Testis (tissue), 3 donors: Measurements from ENCODE around the gene ARFRP1. TPM values are rescaled to one million over a fixed set of nuclear protein-coding genes. Genes with fewer than 3 reads are reported as not detected.

ENCODE experiments used
- DNase-seq: peaks from one replicate; pipeline ENCODE4 v3.0.0-alpha.2; 2019
- H3K27ac ChIP-seq, 2 donors: fragments of 200-600 bp; sonication (generic); one replicate each; pipeline ENCODE4 v1.5.1; 2019
- H3K27me3 ChIP-seq: fragments of 200-600 bp; sonication (generic); one replicate; pipeline ENCODE4 v1.5.1; 2019
- H3K36me3 ChIP-seq: fragments of 200-600 bp; sonication (generic); one replicate; pipeline ENCODE4 v1.5.1; 2017; ENCODE audit warnings: low read depth; ENCODE audit errors: missing control alignments
- H3K4me1 ChIP-seq: fragments of 200-600 bp; sonication (generic); one replicate; pipeline ENCODE4 v1.5.1; 2019
- H3K4me3 ChIP-seq, 2 donors: fragments of 200-600 bp; sonication (generic); one replicate each; pipeline ENCODE4 v1.5.1; 2017 to 2019
- H3K9me3 ChIP-seq: fragments of 200-600 bp; sonication (generic); one replicate; pipeline ENCODE4 v1.5.1; 2017
- POLR2A ChIP-seq: fragments of 450-650 bp; IDR thresholded peaks from one replicate; pipeline ENCODE4 v1.6.1; 2017; ENCODE audit warnings: antibody characterized with exemption, mild to moderate bottlenecking, moderate library complexity
- WGBS, 2 donors: methylation state at CpG; one replicate each; pipeline ENCODE4 v1.1.5; 2018; 5-methylcytosine and 5-hydroxymethylcytosine counted together
- intact Hi-C: fragments of 100-400 bp; cut with DNase I; formaldehyde crosslinking; loops from one replicate; pipeline ENCODE4 v1.15.1; 2023; ENCODE audit warnings: low total_unique reads
- polyA plus RNA-seq: library from polyadenylated mRNA; stranded (reverse); fragments of 350-450 nt; fragmentation: Illumina TruSeq; extraction: RNeasy Lipid Tissue Mini Kit (QIAGEN cat#74804); gene quantifications from one replicate; pipeline ENCODE4 v1.2.3, GENCODE V29; 2014; ENCODE audit warnings: low read depth, low replicate concordance; ENCODE audit not compliant: insufficient read depth
- total RNA-seq, 2 donors: library from RNA; depleted of rRNA; stranded (reverse); fragments of >200 nt; gene quantifications; one replicate each; pipeline ENCODE4 v1.2.3, GENCODE V29; 2016
- TF ChIP-seq, protein P1 (sequence below), 3 experiments: fragments of 450-650 bp in 2 of 3; fragments of 200-600 bp in 1 of 3; sonication (generic) in 1 of 3; IDR thresholded peaks; one replicate each; pipeline ENCODE4 v1.5.1; 2016 to 2019; ENCODE audit warnings: antibody characterized with exemption in 3 of 3, mild to moderate bottlenecking in 2 of 3, moderate library complexity in 1 of 3

Gene ARFRP1
- total and polyA plus RNA-seq, 3 donors from 2014 or later: 37.8 to 55.6 (median 55.4) TPM

- no peak for DNase-seq
- H3K27ac ChIP-seq: no peak overlapping the region
- H3K4me1 ChIP-seq: peaks cover 9% of the 10 kb centered on the region
- H3K4me3 ChIP-seq: no peak overlapping the region
- TF ChIP-seq, protein P1, sequence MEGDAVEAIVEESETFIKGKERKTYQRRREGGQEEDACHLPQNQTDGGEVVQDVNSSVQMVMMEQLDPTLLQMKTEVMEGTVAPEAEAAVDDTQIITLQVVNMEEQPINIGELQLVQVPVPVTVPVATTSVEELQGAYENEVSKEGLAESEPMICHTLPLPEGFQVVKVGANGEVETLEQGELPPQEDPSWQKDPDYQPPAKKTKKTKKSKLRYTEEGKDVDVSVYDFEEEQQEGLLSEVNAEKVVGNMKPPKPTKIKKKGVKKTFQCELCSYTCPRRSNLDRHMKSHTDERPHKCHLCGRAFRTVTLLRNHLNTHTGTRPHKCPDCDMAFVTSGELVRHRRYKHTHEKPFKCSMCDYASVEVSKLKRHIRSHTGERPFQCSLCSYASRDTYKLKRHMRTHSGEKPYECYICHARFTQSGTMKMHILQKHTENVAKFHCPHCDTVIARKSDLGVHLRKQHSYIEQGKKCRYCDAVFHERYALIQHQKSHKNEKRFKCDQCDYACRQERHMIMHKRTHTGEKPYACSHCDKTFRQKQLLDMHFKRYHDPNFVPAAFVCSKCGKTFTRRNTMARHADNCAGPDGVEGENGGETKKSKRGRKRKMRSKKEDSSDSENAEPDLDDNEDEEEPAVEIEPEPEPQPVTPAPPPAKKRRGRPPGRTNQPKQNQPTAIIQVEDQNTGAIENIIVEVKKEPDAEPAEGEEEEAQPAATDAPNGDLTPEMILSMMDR (IDR thresholded peaks at IDR 0.05): no peak
- TF ChIP-seq POLR2A: no peak
- H3K36me3 ChIP-seq: no peaks in the 10 kb centered on the region
- 95 to 100% methylated on average over 2 to 37 of the region's 37 CpGs for WGBS, 2 donors
- no peaks in the 10 kb centered on the region for H3K27me3 ChIP-seq
- no peaks in the 10 kb centered on the region for H3K9me3 ChIP-seq
- intact Hi-C loops: no loop called here
These were observed 13.0 kb downstream of the ARFRP1 start for GRCh38 chr20:63694584-63695423.

DNA sequence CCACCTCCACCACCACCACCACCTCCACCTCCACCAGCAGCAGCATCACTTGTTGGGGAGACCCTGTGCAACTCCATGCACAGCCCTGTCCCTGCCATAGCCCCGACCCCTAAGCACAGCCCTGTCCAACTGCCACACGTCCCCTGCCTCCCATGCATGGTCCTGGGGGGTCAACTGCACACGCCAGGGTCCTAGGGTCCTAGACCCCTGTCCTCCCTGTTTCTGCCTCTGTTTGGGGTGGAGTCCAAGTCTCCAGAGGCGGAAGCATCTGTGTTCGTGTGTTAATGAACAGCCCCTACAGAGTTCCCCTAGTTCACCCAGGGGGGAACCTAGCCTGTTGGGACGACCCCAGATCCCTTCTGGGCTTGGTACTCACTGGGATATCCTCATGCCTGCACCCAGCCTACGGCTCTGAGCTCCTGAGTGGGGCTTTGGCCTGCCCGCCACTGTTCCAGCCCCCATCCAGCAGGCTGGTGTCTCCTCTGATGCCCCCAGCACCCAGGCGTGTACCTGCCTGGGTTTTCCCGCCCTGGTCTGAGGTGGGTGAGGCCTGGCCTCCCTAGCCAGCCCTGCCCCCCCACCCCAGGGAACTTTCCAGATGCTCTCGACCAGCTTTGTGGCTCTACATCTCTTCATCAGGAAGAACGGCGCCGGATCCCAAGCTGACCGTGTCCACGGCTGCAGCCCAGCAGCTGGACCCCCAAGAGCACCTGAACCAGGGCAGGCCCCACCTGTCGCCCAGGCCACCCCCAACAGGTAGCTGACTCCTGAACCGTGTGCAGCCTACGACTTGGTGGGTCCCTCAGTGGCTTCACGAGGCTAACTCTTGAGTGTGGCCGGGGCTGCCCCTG is 13.8 kb downstream of the ARFRP1 start:
- DNase-seq: no peak
- TF ChIP-seq, protein P1 (IDR thresholded peaks at IDR 0.05): no peak
- TF ChIP-seq POLR2A: no peak
- H3K27ac ChIP-seq: no peak overlapping the region
- intact Hi-C loops: no loop called here
- H3K36me3 ChIP-seq: no peaks in the 10 kb centered on the region
- H3K4me3 ChIP-seq: no peak overlapping the region
- no peaks in the 10 kb centered on the region for H3K27me3 ChIP-seq
- H3K9me3 ChIP-seq: no peaks in the 10 kb centered on the region
- 94 to 95% methylated on average over 13 to 21 of the region's 21 CpGs for WGBS, 2 donors
- peaks cover 4% of the 10 kb centered on the region for H3K4me1 ChIP-seq

DNA sequence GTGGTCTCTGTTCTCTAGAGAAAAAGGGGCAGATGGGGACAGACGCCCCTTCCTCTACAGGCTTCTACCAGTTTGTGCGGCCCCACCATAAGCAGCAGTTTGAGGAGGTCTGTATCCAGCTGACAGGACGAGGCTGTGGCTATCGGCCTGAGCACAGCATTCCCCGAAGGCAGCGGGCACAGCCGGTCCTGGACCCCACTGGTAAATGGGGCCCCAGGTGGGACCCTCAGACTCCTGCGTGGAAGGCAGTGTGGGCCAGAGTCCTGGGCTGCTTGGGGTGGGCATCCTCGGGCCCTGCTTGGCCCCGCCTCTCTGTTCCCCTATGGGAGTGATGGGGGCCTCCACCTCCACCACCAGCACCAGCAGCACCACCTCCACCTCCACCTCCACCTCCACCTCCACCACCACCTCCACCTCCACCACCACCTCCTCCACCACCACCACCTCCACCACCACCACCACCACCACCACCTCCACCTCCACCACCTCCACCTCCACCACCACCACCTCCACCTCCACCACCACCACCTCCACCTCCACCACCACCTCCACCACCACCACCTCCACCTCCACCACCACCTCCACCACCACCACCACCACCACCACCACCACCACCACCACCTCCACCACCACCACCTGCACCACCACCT is 14.6 kb downstream of the ARFRP1 start:
- intact Hi-C loops: no loop called here
- H3K36me3 ChIP-seq: no peaks in the 10 kb centered on the region
- H3K4me1 ChIP-seq: peaks cover 4% of the 10 kb centered on the region
- H3K27ac ChIP-seq: no peak overlapping the region
- no peak for DNase-seq
- H3K4me3 ChIP-seq: no peak overlapping the region
- WGBS, 2 donors: 90% methylated on average over 10 of the region's 10 CpGs; no CpG with 5 or more reads in 1 of the 2 donors
- H3K27me3 ChIP-seq: no peaks in the 10 kb centered on the region
- TF ChIP-seq POLR2A: no peak
- TF ChIP-seq, protein P1 (IDR thresholded peaks at IDR 0.05): no peak
- no peaks in the 10 kb centered on the region for H3K9me3 ChIP-seq

- Histone ChIP-seq H3K36me3 (no peaks in the 10 kb centered on the region), H3K27ac (no peak overlapping the region), H3K9me3 (no peaks in the 10 kb centered on the region), H3K27me3 (no peaks in the 10 kb centered on the region), H3K4me3 (no peak overlapping the region), H3K4me1 (peaks cover 11% of the 10 kb centered on the region)
- intact Hi-C loops: no loop called here
- TF ChIP-seq, protein P1 (IDR thresholded peaks at IDR 0.05): no peak
- TF ChIP-seq POLR2A: no peak
- DNase-seq: no peak
- WGBS, 2 donors: 71 to 83% methylated on average over 8 to 18 of the region's 20 CpGs
These were observed 15.2 kb downstream of the ARFRP1 start for GRCh38 chr20:63692436-63693082.
